Measurements from ENCODE around the gene LIPC. TPM values are rescaled to one million over a fixed set of nuclear protein-coding genes. Genes with fewer than 3 reads are reported as not detected.
A peak's percentile ranks its signal among the peaks of the same experiment; 100 is the strongest.

LIPC gene
- total and polyA plus RNA-seq, 9 of the 15 experiments (the other 6 are each of a cell fraction or from before 2014, with no cell fraction given) = 0.07 to 0.41 (median 0.11) TPM; not detected in 2

- 0 out of 2 replicates have a peak, but pooled peaks have one; percentile 52 for TF ChIP-seq ZNF395 (CRISPR knock-in tag; IDR thresholded peaks at IDR 0.05)
- peak; percentile 7 for TF ChIP-seq RBBP5 (IDR thresholded peaks at IDR 0.05; ENCODE audit: borderline replicate concordance, insufficient read depth, low read length, poor library complexity, severe bottlenecking)
- no peak for TF ChIP-seq ETV6 (IDR thresholded peaks at IDR 0.05; ENCODE audit: borderline replicate concordance in 1 of 2, low read depth in 2 of 2, low read length in 1 of 2)
- TF ChIP-seq ETV6 (CRISPR knock-in tag; IDR thresholded peaks at IDR 0.05; ENCODE audit: borderline replicate concordance) = no peak
These were observed 114.3 kb downstream of the LIPC start (continued) for GRCh38 chr15:58546066-58546591.

DNA sequence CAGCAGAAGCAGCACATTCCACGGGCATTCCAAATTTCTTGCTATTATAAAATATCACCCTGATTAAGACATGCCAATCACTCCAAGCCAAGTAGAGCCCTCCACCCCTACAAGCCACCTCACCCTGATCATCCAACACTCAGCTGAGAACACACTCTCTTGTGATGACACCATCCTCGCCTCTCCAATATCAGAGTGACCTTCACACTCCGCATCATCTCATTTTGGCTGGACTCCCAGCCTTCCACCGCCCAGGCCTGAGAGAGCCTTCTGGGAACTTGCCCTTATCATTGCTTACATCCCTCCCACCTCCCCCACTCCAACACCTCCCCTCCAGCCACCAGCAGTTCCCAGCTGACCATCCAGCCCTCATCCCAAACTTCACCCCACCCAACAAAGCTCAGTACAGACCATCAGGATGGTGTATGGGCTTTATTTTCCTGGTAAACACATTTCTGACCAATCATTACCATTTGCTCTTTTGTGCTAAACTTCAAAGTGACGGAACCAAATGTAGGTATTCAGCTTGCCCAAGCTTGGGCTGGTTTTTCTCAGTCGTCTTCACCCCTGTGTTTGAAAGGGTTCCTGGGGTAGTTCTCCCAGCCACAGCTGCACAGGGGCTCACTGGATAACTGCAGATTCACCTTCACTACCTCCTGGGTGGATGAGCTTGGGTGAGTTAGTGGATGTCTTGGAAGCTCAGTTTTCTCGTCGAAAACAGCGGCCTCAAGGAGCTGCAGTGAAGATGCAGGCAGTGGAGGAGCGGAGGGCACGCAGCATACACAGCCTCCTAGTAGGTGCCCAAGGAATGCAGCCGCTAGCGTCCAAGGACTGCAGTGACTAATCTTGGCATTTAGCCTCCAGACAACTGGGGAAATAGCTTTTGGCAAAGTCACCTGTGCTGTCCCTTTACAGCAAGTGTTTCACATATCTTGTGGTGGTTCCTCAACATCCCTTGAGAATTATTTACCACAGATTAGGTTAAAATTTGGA is 115.1 kb downstream of the LIPC start:
- ChIA-PET CTCF (ENCODE audit: low intra/inter-chr PET ratio) (no interaction called here), POLR2A (interaction anchor here (0.5 to 1.9 kb wide), 8 partner anchors 9 to 92 kb away, joined by 3 to 9 read pairs (median 4); no protein-coding TSS in a partner anchor)
- Histone ChIP-seq H3K79me2 (ENCODE audit: control insufficient read depth, insufficient read depth, low read length) (no peaks in the 10 kb centered on the region), H3K4me3 (no peak overlapping the region), H3K9me3 (replicated peaks; ENCODE audit: control insufficient read depth, insufficient read depth, low read depth, low read length) (no peaks in the 10 kb centered on the region), H4K20me1 (replicated peaks; ENCODE audit: control insufficient read depth, insufficient read depth, low read length) (no peaks in the 10 kb centered on the region), H3K9me1 (ENCODE audit: control insufficient read depth, insufficient read depth, low read length) (no peaks in the 10 kb centered on the region), H3K4me1 (replicated peaks in 1 of 2; ENCODE audit: control insufficient read depth in 2 of 2, insufficient read depth in 2 of 2, low read length in 2 of 2) (peaks cover 43 to 45% of the 10 kb centered on the region in 2 experiments), H3K4me2 (ENCODE audit: insufficient read depth, low read length) (peak overlapping the region; percentile 67), H3K27ac (ENCODE audit: extremely low read depth, low read depth, low read length) (peak overlapping the region; percentile 68), H3K36me3 (ENCODE audit: control insufficient read depth, insufficient read depth, low read length) (no peaks in the 10 kb centered on the region), H2AFZ (ENCODE audit: low read depth, low read length) (peak overlapping the region; percentile 84), H3K27me3 (ENCODE audit: control insufficient read depth in 2 of 2, insufficient read depth in 2 of 2, low read length in 2 of 2) (no peaks in the 10 kb centered on the region), H3K9ac (ENCODE audit: insufficient read depth in 1 of 2, low read depth in 2 of 2, low read length in 2 of 2) (peak overlapping the region; percentile 32 to 38; a peak in 3 of 4 replicates)
- in situ Hi-C loops (cut with MboI) = no loop called here
- intact Hi-C loops (cut with micrococcal nuclease) = loop anchor here (5.0 kb wide), 1 partner anchor 200 kb away; the partner anchor contains the start of gene ADAM10
- ATAC-seq (peak; percentile 93), DNase-seq (ENCODE audit: extremely low read depth in 1 of 4, low spot score in 3 of 4) (peak; percentile 82 to 97 (median 88)), FAIRE-seq (peak; percentile 97)
- WGBS (ENCODE audit: insufficient coverage, low coverage, missing lambda C conversion rate) = 35% methylated on average over 13 of the region's 13 CpGs
- no TSS peak for BruUV-seq (replicated peaks)
- TF ChIP-seq ZSCAN29 (IDR thresholded peaks at IDR 0.05) (no peak), RBM15 (IDR thresholded peaks at IDR 0.05; ENCODE audit: insufficient read depth, low read length) (no peak), ZNF778 (CRISPR knock-in tag; IDR thresholded peaks at IDR 0.05) (no peak), MBD2 (IDR thresholded peaks at IDR 0.05; ENCODE audit: borderline replicate concordance, low read depth) (no peak), HEY1 (CRISPR knock-in tag; IDR thresholded peaks at IDR 0.05; ENCODE audit: borderline replicate concordance) (no peak), SOX6 (IDR thresholded peaks at IDR 0.05) (peak; percentile 37; the same call in 1 of the 2 replicates), ZBTB17 (CRISPR knock-in tag; IDR thresholded peaks at IDR 0.05) (no peak), RFX7 (CRISPR knock-in tag; IDR thresholded peaks at IDR 0.05) (no peak), ZNF79 (CRISPR knock-in tag; IDR thresholded peaks at IDR 0.05; ENCODE audit: low read depth) (no peak), ZNF24 (IDR thresholded peaks at IDR 0.05) (no peak), ZBTB26 (CRISPR knock-in tag; IDR thresholded peaks at IDR 0.05) (no peak), MCM5 (IDR thresholded peaks at IDR 0.05; ENCODE audit: low read depth) (no peak), BMI1 (IDR thresholded peaks at IDR 0.05; ENCODE audit: low read length) (no peak)
- TF ChIP-seq, protein P1, sequence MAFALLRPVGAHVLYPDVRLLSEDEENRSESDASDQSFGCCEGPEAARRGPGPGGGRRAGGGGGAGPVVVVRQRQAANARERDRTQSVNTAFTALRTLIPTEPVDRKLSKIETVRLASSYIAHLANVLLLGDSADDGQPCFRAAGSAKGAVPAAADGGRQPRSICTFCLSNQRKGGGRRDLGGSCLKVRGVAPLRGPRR (CRISPR knock-in tag; IDR thresholded peaks at IDR 0.05) = no peak
